NCI-H1436 treated with DMSO at 0.1 percent for 48 hours (cell line): Measurements from ENCODE around the gene FAM118A.
"Not testable (repeated sequence)": the region's sequence is repeated elsewhere in the genome, so short reads cannot be mapped to it uniquely, and the experiment has no call there.

Experiments
- DNase-seq: peaks from one replicate; lab custom pipeline; 2025; lab: John Stamatoyannopoulos, UW

Gene FAM118A

GRCh38 chr22:45309422-45310227, at the start of gene FAM118A:
TSS of gene FAM118A (plus strand) at chr22:45309934. CDS start at chr22:45322380, 12,446 bp downstream.
- DNase-seq = peak; percentile 33

- DNase-seq = not testable (repeated sequence)
Measured at GRCh38 chr22:45260395-45260759, 49.4 kb upstream of the FAM118A start.

GRCh38 chr22:45261407-45262088, 48.2 kb upstream of the FAM118A start:
- DNase-seq = no peak

GRCh38 chr22:45262195-45262930, 47.4 kb upstream of the FAM118A start:
- DNase-seq = no peak

- no peak for DNase-seq
Measured at GRCh38 chr22:45262931-45263462, 46.7 kb upstream of the FAM118A start.

GRCh38 chr22:45263463-45264269, 46.1 kb upstream of the FAM118A start:
- DNase-seq = no peak

- no peak for DNase-seq
Measured at GRCh38 chr22:45265535-45265934, 44.2 kb upstream of the FAM118A start.

- DNase-seq = no peak
Measured at GRCh38 chr22:45268167-45268957, 41.4 kb upstream of the FAM118A start.

- DNase-seq = no peak
Measured at GRCh38 chr22:45268958-45269844, 40.5 kb upstream of the FAM118A start.

- DNase-seq = no peak
Measured at GRCh38 chr22:45270095-45271020, 39.4 kb upstream of the FAM118A start.

- no peak for DNase-seq
Measured at GRCh38 chr22:45271667-45272201, 38.0 kb upstream of the FAM118A start.

GRCh38 chr22:45272498-45272897, 37.2 kb upstream of the FAM118A start:
- no peak for DNase-seq

GRCh38 chr22:45273452-45274075, 36.2 kb upstream of the FAM118A start:
- no peak for DNase-seq

GRCh38 chr22:45276507-45277105, 33.1 kb upstream of the FAM118A start:
- DNase-seq = no peak

- not testable (repeated sequence) for DNase-seq
Measured at GRCh38 chr22:45277720-45278119, 32.0 kb upstream of the FAM118A start.

- no peak for DNase-seq
Measured at GRCh38 chr22:45278125-45278524, 31.6 kb upstream of the FAM118A start.

- no peak for DNase-seq
Measured at GRCh38 chr22:45280587-45280980, 29.1 kb upstream of the FAM118A start.
